H1 (cell line): Measurements from ENCODE around the gene ATP9B. TPM values are rescaled to one million over a fixed set of nuclear protein-coding genes. Genes with fewer than 3 reads are reported as not detected.

Experiments used
- BACH1 ChIP-seq: IDR thresholded peaks from 2 replicates; pipeline ENCODE4 v1.6.1; 2012; ENCODE audit warnings: low read length, improper control_type of control experiment
- CBX8 ChIP-seq: fragments of 300-800, 300-1000 bp; sonication (generic); IDR thresholded peaks from 2 replicates; pipeline ENCODE4 v1.7.1; 2016; ENCODE audit warnings: low read depth, low read length, borderline replicate concordance
- EP300 ChIP-seq, 2 experiments: IDR thresholded peaks; 1 replicate in 1 of 2; 2 replicates in 1 of 2; pipeline ENCODE4 v1.6.1; 2011 to 2012; ENCODE audit warnings: low read depth in 2 of 2, low read length in 2 of 2, mild to moderate bottlenecking in 2 of 2, borderline replicate concordance in 1 of 2, inconsistent platforms in 1 of 2, moderate library complexity in 1 of 2
- HDAC2 ChIP-seq, 2 experiments: fragments of 300-600 bp in 1 of 2; sonication (generic) in 1 of 2; IDR thresholded peaks; 2 replicates each; pipeline ENCODE4 v1.6.1; 2011 to 2012; ENCODE audit warnings: low read depth in 2 of 2, low read length in 2 of 2, mild to moderate bottlenecking in 2 of 2, moderate library complexity in 2 of 2, borderline replicate concordance in 1 of 2, inconsistent platforms in 1 of 2
- polyA plus RNA-seq, 7 experiments: library from polyadenylated mRNA; depleted of rRNA in 3 of 7; stranded (reverse) in 5 of 7; unstranded in 2 of 7; fragments of >200 nt in 5 of 7; fragments of 200-250 nt in 2 of 7; gene quantifications; 1 replicate in 5 of 7; 2 replicates in 1 of 7; 4 replicates in 1 of 7; pipeline versions ENCODE4 v1.2.1 to v1.2.3, GENCODE V29; 2011 to 2013; ENCODE audit warnings: missing spikeins in 2 of 7, mixed read lengths in 2 of 7
- total RNA-seq: library from RNA; stranded (reverse); fragmentation: NEBNext Ultra II Directional; extraction: Animal tissue kit (Norgen Biotek cat#: 25700); gene quantifications from 2 replicates; pipeline ENCODE4 v1.2.1, GENCODE V29; 2021

ATP9B gene
- total and polyA plus RNA-seq, 2 of the 8 experiments (the other 6 are each of a cell fraction or from before 2014, with no cell fraction given): 15.1 to 21.7 TPM

DNA sequence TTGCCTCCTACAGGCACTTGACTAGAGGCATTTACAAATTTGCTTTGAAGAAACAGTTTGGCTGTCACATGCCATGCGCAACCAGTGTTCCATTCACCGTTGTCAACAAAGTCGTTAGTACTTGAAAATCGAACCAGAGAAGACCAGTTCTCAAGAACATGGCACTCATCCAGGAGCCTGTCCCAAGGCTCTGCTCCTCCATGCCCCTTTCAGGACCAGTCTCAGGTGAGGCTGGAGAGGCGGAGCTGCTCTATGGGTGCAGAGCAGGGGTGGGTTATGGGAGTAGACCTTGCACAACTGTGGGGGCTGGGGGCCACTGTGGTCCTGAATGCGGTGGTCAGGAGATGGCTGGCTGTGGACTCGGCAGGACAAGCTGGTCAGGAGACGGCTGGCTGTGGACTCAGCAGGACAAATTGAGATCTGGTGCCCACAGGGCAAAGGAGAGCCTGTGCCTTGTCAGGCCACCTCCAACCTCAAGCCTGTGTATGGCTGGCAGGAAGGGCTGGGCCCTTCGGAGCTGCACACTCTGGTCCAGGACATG lies 12.3 kb upstream of the ATP9B start (continued):
- TF ChIP-seq EP300 (IDR thresholded peaks at IDR 0.05; ENCODE audit: borderline replicate concordance in 1 of 2, low read depth in 2 of 2, low read length in 2 of 2) (no peak), BACH1 (no peak), CBX8 (no peak), HDAC2 (IDR thresholded peaks at IDR 0.05; ENCODE audit: borderline replicate concordance in 1 of 2, low read depth in 2 of 2, low read length in 2 of 2) (no peak)
